Activated effector memory CD4-positive, alpha-beta T cell treated with anti-CD3 and anti-CD28 coated beads, Interleukin-2, amount 50 U/mL, for 16 hours (primary cell): ENCODE results near the gene EIF4G2.

Experiments
- DNase-seq: peaks from one replicate; pipeline ENCODE4 v3.0.0-alpha.2; 2020

EIF4G2 gene

DNA sequence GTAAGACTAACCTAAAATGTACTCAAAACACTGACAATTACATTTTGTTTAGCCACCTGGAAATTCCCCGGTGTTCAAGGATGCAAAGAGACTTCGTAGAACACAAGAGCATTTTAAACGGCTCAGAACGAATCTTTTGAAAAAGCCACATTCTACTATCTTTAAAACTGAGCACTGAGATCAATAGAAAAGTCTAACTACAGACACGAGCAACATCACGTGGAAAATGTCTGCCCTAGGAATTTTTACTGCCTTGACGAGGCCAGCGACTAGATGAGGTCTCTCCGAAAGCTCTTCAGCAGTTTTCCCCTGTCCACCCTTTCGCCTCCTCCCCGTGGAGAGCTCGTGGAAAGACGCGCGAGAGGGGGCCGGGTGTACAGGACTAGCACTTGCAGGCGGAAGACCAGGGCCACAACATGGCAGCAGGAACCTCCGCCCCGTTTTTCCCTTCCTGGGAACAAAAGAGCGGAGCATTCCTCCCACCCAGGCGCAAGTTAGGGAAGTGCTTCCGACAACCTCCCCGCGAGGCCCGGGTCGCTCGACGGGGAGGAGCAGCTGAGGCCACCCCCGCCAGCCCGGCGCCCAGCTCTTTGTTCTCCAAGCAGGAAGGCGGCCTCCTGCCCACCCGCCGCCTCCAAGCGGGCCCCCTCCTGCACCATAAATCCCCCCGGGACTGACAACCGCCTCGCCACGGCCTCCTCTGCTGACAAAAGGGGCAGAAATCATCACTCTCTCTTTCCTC lies 1.1 kb downstream of the EIF4G2 start:
- peak; percentile 82 for DNase-seq

DNA sequence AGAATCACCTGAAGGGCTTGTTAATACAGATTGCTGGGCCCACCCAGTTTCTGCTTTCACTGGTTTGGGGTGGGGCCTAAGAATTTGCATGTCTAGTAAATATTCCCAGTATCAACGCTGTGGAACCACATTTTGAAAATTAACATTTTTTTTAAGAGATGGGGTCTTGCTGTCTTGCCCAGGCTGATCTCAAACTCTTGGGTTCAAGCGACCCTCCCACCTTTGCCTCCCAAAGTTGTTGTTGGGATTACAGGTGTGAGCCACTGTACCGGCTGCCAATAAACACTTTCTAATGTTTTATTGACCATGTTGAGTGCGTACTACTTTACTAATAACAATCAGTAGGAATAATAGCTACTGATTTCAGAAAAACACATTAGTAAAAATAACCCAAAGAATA lies 2.5 kb downstream of the EIF4G2 start:
- DNase-seq, result no peak

- no peak for DNase-seq
These were observed 3.0 kb downstream of the EIF4G2 start for GRCh38 chr11:10805741-10806140.

GRCh38 chr11:10803676-10804075 lies 5.0 kb downstream of the EIF4G2 start:
- no peak for DNase-seq

GRCh38 chr11:10800292-10800691 lies 8.4 kb downstream of the EIF4G2 start:
- no peak for DNase-seq

- no peak for DNase-seq
These were observed 10.3 kb downstream of the EIF4G2 start for GRCh38 chr11:10798330-10798928.

DNA sequence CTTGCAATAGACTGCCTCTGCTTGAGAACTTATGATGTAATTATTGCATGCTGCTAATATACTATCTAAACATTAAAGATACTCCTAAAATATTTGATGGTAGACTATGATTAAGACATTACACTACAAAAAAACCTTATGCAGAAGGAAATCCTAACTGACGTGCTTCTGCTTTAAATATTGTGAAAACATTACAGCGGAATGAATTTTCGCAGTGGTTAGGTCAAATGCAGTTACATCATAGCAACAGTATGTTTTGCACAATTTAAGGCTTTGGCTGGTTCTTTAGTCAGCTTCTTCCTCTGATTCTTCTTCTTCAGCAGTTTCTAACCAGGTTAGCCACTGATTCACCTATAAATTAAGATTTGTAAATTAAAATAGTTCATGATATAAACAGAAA lies 11.2 kb downstream of the EIF4G2 start:
- no peak for DNase-seq

GRCh38 chr11:10797001-10797400 lies 11.7 kb downstream of the EIF4G2 start:
- DNase-seq, result no peak

DNA sequence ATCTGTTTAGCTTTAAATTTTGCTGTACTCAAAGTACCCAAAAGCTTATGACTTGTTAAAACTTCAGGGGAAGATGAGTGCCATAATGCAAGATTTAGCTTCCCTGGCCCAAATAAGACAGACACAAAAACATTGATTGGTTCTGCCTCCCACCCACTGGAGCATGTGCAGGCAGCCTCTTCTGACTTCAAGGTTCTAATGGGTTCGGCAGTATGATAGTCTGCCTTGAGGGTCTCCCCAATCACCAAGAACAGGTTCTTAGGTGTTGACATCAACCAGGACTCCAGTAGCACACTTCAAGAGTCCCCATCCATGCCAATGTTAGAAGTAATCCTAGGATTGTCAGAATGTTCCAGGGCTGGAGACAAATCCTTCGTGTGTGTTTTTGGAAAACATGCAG lies 12.5 kb downstream of the EIF4G2 start:
- no peak for DNase-seq

- DNase-seq, result no peak
These were observed 15.1 kb downstream of the EIF4G2 start for GRCh38 chr11:10793470-10794255.

GRCh38 chr11:10792385-10793068 lies 16.2 kb downstream of the EIF4G2 start:
- peak; percentile 93 for DNase-seq

GRCh38 chr11:10786451-10786850 lies 22.3 kb downstream of the EIF4G2 start:
- no peak for DNase-seq

DNA sequence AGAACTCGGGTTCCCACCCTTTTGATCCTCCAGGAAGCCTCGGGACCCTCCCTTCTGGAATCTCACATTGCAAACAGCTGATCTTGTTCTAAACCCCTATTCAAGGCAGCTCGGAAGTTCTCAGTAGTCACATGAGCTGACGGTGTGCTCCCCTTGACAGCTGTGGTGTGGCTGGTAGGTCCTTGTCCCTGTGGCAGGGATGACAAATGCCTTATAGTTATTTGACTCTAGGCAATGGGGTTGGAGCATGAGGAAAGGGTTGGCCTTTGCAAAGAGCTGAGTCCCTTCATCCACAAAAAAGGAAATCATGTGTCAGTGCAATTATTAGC lies 23.6 kb downstream of the EIF4G2 start:
- no peak for DNase-seq

DNA sequence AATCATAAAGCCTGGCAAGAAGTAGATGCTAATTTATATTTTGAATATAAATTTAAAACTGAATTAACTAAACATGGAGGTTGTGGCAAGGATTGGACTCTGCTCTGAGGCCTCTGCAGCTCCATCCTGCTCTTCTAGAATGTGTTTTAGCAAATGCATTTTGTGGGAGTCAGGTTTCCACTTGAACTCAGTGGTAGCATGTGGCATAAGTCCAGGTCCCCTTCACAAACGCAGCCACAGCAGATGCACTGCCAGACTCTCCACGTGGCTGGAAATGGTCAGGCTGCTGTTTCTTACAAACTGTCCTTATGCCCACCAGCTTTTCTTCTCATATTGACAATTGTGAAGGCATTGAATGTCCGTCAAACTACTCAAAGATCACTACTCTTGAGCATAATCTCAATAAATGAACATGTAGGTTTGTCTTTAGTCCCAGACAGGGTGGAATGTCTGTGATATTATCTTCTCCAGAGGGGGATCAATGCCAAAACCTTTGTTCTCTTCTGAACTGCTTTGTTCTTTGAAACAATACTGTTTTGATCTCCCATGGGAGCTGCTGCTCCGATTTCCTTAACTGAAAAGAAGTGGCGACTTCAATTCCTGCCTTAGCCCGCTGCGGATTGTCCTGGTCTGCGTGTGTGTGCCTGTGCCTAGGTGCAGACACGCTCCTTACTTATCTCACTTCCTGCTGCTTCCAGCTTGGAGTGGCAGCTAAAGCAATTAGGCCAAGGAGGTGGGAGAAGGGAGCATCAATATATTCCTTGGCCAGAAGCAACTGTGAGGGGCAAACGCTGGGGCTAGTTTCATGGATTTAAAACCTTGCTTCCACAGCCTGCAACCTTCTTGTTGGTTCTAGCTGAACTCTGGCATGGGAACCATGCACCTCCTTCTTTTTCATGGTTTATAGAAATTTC lies 24.2 kb downstream of the EIF4G2 start:
- no peak for DNase-seq

DNA sequence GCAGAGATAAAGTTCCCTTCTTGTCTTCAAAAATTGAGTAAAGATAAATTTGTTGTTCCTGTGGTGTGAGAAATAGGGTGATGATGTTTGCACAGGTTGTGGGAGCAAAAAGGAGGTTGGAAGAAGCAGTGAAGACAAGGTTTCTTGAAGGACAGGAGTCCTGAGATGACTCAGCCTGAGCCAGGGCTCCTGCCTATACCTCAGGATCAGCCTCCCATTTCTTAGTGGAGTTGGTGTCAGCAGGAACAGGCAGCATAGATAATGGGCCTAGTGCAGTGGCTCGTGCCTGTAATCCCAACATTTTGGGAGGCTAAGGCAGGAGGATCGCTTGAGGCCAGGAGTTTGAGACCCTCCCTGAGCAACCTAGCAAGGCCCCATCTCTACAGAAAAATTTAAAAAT lies 28.7 kb downstream of the EIF4G2 start:
- no peak for DNase-seq

DNA sequence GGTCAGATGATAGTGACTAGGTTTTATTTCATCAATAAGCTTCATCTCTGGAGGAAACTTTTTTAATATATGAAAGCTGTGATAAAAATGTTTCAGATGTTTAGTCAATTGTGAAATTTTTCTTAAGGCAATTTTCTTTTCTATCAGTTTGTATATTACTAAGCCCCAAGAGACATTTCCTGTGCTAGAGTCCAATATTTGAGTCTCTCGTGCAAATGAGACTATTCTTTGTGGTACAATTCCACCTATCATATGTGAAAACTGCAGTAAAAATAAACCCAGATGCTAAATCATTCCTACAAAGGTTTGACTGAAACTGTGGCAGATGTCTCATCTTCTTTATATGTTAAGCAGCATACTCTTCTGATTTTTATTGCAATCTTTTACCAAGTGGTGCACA lies 29.6 kb downstream of the EIF4G2 start:
- DNase-seq, result no peak

DNA sequence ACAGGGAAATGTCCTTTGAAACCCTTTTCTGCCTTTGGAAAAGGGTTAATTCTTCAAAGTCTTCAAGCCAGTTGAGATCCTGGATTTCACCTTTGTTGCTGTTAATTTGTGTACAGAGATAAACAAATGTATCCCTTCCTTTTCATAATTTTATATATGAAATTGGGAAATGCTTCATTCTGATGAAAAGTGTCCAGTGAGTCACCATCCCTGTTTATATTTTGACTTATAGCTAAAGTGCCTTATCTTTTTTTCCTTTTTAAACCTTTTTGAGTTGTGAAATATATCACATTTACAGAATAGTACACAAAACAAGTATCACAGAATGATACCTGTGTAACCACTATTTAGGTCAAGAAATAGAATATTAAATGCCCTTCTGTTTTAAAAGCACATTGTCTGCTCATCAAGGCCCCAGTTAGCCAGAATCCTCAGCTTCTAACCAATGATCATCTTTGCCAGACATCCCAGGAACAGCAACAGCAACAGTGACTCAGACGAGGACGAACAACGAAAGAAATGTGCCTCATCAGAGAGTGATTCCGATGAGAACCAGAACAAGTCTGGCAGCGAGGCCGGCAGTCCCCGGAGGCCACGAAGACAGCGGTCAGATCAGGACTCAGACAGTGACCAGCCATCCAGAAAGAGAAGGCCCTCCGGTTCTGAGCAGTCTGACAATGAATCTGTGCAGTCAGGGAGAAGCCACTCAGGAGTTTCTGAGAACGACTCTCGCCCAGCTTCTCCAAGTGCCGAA lies 30.3 kb downstream of the EIF4G2 start:
- DNase-seq, result no peak

GRCh38 chr11:10777806-10778205 lies 30.9 kb downstream of the EIF4G2 start:
- no peak for DNase-seq

DNA sequence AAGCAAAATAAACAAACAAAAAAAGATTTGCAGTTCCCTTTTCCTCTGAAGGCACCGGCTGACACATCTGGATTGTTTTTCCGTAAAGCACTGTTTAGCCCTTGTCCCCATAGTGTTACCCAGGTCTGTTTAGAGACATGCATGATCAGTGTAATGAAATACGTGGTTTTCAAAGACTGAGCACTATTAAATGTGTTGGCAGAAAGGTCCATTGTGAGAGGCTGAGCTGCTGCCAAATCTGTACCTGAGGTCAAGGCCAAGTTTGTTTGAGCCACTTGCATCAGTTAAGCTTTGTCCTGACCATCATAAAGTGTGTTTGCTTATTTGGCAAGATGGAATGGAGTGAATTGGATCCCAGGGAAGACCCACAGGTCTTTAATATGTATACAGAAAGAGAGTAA lies 31.3 kb downstream of the EIF4G2 start:
- DNase-seq, result no peak

DNA sequence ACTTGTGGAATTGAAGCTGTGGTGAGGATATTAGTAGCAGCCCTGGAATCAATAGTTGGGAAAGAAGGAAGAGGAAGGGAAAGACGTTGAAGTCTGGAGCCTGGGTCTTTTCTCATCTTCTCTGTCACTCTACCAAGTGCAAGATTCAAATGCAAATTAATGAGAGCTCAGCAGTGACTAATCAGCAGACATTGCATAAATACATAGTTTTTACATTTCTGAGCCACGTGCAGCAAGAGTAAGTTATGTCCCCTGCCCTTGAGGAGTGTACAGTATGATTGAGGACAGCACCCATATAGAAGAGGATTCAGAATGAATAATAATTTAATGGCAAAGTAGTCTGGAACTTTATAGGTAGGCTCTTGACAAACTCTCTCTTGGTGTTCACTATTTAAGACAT lies 33.9 kb downstream of the EIF4G2 start:
- no peak for DNase-seq

DNA sequence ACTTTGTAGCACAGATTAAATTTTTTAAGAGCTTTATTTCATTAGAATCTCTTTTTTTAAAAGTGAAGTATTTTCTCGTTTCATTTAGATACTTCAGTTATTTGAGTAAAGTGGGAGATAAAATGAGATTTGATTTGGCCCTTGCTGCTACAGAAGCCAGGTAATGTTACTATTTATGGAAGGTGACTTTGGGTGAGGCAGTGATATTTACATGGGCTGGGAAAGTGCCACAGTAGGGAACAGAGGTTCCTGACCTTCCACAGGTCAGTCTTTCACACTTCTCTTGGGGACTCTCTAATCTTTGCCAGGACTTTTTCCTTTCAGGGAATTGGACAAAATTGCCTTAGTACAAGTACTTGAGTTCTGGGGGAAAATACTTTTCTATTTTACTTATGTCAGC lies 37.3 kb downstream of the EIF4G2 start:
- no peak for DNase-seq
